HS-27A (cell line): ENCODE measurements around the gene LRMDA.
"Not testable (repeated sequence)": the region's sequence is repeated elsewhere in the genome, so short reads cannot be mapped to it uniquely, and the experiment has no call there.

Experiments used
- DNase-seq: peaks from one replicate; pipeline ENCODE4 v3.0.0-alpha.2; 2012; ENCODE audit warnings: low read depth, missing footprints

The LRMDA gene

DNA sequence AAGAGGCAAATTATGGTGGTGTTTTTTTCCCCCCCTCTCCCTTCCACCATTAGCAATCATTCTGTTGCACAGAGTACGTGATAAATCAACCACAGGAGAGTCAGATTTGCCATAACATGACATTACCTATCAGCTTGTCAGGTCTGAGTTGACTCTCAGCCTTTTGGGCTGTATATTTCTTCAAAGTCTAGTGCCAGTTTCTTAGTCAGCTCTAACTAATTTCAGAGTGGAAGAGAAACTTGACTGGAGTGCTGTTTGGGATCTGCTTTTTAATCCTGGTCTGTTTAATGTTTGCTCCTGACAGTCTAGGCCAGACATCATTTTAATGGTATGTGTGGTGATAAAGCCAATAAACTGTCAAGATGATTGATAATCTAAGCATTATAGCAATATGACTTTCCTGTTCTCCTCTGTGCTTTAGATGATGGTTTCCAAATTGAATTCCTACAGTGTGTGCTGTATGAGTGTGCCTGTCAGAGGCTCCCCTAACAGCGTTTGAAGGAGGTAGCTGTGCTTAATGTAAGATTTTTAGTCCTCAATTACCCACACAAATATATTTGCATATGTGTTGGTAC lies 76.9 kb downstream of the LRMDA start:
- peak; percentile 30 for DNase-seq

DNA sequence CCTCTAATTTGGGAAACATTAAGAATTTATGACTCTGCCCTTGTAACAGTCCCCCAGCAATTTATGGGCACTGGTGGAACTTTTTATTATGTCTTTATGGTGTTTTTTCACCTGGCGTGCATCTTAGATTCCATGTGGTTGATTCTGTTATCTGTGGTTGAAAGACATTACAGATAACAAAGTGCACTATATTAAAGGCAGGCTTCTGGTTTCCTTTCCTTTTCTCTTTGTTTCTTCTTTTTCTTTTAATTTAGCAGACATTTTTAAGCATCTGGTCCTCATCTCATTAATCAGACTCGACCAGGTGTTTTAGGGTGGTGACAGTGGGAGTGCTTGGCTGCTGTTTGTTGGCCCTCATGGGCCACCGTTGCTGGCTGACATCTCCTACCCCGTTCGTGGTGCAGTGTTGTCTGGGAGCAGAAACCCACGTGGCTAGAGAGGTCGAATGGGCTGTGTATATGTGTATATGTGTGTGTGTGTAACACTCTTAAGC lies 77.4 kb downstream of the LRMDA start:
- no peak for DNase-seq

DNA sequence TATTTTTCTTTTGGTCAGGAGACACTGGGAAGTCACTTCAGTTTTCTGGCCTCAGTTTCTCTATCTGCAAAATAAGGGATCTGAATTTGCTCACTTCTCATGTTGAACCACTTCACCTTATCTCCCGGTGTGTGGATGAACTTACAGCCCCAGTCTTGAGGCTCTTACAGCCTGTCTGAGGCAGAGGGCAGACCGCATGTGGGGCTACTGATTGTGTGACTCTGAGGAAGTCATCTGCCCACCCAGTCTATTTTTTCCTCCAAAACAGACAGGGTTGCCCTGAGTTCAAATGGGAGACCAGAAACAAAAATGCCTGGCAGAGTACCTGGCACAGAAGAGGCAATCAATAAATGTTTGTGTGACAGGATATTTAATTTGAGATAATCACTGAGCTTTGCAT lies 78.3 kb downstream of the LRMDA start:
- no peak for DNase-seq

DNA sequence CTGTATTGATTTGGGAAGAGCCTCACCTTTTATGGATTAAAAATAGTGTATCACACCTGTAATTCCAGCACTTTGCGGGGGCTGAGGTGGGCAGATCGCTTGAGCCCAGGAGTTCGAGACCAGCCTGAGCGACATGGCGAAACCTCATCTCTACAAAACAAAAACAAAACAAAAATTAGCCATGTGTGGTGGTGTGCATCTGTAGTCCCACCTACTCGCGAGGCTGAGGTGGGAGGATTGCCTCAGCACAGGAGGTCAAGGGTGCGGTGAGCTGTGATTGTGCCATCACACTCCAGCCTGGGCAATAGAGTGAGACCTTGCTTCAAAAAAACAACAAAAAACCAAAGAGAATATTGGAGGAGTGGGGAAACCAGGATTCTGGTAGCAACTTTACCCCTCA lies 79.6 kb downstream of the LRMDA start:
- DNase-seq = no peak

DNA sequence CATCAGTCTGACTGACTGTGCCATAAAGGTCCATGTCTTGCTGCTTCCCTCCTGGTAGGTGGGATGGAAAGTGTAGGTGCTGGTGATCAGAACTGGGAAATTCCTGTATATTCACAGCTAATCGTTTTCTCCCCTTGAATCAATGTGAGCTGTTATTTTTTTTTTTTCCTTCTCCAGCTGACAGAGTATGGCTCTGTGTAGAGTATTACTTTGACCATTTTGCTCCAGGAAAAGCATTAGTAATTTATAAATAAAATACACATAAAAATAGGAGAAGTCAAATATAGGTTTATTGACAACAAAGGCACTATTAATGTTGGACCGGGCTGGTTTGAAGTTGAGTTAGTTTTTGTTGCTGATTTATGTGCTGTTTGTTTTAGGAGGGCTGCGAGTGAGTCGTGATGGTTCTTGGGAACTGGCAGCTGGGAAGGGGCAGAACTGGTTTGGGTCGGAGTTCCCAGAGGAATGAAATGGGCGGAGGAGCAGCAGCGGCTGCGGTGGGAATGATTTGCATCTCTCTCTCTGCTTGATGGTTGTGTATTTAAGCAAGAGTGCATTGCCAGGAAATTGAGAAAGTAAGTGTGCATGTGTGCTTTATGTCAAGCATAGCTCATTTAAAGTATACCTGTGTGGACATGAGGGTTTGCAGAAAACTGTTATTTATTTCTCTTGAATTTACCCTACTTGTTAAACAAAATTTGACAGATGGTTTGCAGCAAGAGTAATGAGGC lies 80.9 kb downstream of the LRMDA start:
- DNase-seq = no peak

DNA sequence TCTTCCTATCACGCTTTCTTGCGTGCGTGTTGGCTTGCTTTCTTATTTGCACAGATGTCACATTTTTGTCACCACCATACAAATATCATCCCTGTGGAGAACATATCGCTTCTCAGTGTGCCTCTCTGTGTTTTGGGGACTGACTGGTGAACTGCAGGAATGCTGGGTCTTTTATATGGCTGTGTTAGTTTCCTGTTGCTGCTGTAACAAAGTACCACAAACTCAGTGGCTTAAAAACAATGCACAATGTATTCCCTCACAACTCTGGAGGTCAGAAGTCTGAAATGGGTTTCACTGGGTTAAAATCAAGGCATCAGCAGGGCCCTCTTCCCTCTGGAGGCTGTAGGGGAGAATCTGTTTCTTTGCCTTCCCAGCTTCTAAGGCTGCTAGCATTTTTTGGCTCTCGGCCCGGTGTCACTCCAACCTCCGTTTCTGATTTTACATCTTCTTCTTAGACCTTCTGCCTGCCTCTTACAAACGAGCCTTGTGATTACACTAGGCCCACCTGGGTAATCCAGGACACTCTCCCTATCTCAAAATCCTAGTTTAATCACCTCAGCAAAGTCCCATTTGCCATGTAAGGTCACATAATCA lies 82.0 kb downstream of the LRMDA start:
- no peak for DNase-seq

DNA sequence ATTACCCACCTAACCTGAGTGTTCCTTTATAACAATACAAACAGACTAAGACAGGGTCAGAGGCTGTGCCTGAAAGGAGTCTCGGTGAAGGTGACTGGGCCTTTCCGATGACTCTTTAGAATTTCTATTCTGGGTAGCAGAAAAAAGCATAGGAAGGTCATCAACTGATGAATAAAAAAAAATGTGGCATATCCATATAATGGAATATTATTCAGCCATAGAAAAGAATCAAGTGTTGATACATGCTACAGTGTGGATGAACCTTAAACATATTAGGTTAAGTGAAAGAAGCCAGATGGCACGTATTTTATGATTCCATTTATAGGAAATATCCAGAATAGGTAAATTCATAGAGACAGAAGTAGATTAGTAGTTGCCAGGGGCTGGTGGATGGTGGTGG lies 83.4 kb downstream of the LRMDA start:
- no peak for DNase-seq

DNA sequence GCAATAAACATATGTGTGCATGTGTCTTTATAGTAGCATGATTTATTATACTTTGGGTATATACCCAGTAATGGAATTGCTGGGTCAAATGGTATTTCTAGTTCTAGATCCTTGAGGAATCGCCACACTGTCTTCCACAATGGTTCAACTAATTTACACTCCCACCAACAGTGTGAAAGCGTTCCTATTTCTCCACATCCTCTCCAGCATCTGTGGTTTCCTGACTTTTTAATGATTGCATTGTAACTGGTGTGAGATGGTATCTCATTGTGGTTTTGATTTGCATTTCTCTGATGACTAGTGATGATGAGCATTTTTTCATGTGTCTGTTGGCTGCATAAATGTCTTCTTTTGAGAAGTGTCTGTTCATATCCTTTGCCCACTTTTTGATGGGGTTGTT lies 84.7 kb downstream of the LRMDA start:
- not testable (repeated sequence) for DNase-seq

DNA sequence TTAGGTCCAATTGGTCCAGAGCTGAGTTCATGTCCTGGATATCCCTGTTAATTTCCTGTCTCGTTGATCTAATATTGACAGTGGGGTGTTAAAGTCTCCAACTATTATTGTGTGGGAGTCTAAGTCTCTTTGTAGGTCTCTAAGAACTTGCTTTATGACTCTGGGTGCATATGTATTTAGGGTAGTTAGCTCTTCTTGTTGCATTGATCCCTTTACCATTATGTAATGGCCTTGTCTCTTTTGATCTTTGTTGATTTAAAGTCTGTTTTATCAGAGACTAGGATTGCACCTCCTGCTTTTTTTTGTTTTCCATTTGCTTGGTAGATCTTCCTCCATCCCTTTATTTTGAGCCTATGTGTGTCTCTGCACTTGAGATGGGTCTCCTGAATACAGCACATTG lies 87.8 kb downstream of the LRMDA start:
- not testable (repeated sequence) for DNase-seq

DNA sequence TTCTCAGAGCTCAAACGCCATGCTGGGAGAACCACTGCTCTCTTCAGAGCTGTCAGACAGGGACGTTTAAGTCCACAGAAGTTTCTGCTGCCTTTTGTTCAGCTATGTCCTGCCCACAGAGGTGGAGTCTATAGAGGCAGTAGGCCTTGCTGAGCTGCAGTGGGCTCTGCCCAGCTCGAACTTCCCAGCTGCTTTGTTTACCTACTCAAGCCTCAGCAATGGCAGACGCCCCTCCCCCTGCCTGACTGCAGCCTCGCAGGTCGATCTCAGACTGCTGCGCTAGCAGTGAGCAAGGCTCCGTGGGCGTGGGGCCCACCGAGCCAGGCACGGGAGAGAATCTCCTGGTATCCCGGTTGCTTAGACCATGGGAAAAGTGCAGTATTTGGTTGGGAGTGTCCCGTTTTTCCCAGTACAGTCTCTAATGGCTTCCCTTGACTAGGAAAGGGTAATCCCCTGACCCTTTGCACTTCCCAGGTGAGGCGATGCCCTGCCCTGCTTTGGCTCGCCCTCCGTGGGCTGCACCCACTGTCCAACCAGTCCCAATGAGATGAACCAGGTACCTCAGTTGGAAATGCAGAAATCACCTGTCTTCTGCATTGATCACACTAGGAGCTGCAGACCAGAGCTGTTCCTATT lies 89.9 kb downstream of the LRMDA start:
- DNase-seq = not testable (repeated sequence)

DNA sequence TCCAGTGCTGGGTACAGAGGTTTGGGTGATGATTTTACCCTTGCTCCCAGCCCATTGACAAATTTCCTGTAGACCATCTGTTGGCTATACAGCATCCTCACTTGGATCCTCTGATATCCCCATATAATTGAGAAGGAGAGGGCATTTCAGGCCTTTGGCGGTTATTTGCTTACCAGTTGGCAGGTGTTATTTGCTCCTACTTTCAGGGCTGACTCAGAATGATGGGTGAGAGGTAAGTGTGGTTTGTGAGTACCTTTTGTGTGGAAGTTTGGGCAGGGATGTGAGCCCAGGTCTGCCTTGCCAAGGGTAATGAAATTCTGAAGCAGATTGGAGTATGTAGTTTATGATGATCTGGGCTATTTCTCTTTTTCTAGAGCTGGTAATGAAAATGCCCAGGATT lies 93.6 kb downstream of the LRMDA start:
- no peak for DNase-seq

DNA sequence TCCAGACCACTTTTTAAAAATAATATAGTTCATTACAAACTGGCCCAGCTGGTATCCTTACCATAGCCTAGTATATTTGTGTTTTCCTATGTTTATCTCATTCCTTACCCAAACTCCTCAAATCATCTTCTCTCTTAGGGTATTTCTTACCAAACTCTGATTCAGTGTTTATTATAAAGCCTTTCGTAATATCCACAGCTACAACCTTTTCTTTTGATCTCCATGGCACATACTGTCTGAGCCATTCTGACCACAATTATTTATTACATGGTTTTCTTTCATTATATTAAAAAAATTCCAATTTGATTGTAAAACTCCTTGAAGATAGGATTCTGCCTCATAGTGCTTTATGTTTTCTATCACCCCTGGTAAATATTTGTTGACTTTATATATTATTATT lies 94.2 kb downstream of the LRMDA start:
- DNase-seq = no peak

DNA sequence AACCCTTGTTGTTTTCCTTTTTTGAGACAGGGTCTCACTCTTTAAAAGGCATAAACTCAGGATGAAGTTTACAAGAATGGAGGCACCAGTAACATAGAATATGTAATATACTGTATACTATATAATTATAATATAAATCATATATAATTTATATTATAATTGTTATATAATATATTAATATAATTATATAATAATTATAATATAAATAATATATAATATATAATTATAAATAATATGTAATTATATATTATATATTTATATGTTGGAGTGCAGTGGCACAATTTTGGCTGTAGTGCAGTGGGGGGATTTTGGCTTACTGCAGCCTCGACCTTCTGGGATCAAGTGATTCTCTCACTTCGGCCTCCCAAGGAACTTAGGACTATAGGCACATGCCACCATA lies 96.1 kb downstream of the LRMDA start:
- DNase-seq = no peak

DNA sequence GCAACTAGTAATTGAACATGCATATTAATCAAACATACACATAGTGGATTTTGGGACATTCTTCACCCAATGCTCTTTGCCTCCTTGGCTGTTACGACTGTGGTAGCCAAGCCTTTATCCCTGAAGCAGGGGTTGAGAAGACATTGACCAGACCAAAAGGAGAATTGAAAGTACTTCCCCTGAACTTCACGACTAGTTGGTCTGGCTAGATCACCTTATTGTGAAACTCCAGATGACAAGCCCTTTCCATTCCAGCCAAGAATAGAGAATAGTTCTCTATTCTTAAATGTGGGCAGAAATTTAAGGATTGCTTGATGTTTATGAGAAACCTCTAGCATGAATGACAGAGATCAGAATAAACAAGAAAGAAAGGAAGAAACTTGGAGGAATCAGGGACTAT lies 97.0 kb downstream of the LRMDA start:
- DNase-seq = no peak

DNA sequence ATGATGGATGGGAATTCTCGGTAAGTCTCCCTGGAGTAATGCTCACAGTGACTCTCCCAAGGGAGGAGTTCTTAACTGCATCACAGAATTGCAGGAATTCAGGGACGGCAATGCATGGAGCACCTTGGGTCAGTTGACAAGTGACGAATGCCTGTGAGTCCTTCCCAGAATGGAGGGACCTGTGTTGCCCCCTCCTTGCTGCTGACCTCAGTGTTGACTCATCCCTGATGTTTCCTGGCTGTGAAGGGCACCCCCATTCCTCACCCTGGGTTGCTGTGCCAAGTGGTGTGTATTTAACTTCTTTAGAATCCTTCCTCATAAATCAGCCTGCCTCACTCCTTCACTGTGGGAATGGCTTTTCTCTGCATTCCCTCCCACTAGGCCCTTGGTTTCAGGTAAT lies 98.9 kb downstream of the LRMDA start:
- peak; percentile 52 for DNase-seq

DNA sequence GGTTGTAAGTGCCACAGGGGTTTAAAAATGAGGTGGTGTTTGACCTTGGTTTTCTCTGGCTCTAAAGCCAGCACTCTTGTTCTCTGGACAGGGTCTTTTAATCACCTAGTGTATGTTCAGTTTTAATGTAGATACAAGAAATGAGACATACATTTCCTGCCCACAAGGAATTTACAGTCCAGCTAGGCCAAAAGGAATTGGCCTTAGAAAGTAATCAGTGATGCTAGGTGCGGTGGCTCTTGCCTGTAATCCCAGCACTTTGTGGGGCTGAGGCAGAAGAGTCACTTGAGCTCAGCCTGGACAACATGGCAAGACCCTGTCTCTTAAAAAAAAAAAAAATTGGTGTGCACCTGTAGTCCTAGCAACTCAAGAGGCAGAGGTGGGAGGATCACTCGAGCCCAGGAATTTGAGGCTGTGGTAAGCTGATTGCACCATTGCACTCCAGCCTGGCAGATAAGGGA lies 100.2 kb downstream of the LRMDA start:
- no peak for DNase-seq

DNA sequence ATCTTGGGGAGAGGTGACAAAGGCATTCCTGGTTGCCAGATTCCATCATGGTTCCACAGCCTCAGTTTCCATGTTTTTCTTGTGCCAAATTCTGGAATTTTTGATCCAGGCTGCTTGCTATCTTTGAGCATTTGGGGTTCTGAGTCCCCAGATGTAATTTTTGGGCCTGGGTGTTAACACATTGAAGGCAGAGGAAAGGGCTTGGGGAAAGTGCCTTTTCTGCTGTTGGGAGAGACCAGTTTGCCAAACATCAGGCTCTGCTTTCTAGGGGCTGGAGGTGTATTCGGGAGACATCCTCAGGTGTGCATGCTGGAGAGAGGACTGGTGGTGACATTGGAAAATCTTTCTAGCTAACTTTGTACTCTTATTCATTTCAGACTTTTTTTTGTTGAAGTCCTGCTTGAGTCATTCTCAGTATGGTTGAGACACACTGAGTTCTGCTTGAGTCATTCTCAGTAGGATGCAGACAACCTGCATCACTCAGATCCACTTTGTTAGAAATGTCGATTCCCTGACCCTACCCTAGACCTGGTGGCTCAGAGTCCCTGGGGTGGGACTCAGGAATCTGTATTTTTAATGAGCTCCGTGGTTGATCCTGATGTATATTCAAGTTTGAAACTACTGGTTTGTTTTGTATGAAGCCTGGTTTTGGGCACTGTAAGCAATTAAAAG lies 101.0 kb downstream of the LRMDA start:
- DNase-seq = no peak

DNA sequence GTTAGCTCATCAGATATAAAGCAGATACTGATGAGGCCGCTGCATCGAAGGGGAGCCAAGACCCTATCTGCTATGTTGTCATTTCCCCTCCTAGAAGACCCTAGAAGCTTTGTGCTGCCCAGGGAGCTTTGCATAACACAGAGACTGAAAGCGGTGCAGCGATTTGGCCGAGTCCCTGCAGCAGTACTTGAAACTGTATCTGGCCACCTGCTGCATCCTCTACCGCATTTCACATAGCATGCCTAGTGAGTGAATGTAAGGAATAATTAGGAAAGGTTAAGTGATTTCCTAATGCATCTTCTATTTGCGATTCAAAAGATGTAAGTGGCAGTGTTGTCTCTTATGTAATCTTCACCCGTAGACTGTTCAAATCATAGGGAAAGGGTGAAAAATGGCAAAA lies 106.7 kb downstream of the LRMDA start:
- DNase-seq = no peak

DNA sequence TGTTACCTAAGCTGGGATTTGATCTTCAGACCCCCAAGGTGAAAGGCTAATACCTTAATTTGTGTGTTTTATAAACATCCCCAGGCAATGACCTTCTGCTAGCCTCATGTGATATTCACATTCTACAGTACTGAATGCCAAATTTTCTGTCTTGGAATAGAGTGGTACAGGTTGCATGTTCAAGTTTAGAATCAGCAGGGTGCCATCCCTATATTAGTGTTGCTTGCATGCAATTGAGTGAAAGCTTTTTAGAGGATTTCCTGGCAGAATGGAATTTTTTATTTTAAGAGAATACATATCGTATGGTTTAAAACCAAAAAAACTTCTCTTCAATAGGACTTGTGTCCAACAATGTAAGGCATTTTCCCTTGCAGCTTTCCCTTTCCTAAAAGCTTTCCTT lies 107.3 kb downstream of the LRMDA start:
- no peak for DNase-seq

DNA sequence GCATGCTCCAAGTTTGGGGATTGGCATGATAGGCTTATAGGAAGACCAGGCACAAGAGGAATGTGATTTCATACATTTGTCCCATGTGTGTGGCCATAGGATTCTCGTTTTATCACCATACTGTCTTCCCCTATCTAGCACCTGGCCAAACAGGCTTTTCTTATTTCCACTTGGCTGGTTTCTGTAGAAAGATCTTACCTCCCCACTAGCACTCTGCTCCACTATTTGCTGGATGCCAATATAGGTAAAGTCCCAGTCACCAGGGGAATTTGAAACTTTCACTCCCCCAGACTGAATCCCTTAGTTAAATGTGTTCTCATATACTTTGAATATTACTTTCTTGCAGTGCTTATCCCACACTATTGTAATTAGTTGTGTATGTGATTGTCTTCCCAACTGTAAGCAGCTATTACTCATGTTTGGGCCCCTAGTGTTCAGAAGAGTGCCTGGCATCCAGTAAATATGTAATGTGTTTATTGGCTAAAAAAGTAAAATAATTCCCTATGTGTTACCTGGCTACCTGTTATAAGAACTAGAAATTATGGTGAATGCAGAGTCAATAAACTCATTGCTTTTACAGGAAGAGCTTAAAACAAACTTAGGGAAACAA lies 109.0 kb downstream of the LRMDA start:
- DNase-seq = no peak

DNA sequence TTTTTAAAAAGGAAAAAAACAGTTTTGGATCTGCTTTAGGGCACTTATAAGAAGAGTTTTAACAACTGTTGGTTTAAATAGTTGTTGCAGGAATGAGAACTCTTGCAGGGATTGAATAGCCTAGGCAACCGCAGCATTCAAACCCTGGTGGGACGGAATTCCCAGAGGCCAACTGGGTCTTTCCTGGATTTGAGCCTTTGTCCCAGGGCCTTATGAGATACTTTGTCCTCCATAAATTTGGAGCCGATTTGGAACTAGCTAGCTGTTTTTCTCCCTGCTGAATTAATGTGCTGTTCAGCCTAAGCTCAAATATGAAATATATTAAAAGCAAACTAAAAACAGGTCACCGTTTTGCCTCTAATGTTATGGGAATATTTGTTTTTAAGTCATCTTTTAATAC lies 109.6 kb downstream of the LRMDA start:
- DNase-seq = no peak

DNA sequence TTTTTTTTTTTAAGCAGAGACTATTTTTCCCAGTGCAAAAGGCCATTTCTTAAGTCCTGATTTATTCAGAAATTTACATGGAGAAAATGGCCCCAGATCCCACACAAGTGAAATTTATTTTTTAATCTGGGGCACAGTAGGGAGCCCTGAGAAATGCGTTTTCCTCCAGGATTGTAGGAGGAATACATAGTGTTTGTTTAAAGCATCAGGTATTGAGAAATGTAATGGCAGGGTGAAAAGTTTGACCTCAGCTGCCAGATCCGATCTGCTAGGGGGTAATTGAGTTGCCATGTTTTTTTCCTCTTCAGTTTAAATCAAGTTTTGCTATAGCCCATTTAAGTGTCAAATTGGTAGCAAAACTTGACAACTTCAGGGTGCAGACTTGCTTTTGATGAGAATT lies 110.0 kb downstream of the LRMDA start:
- no peak for DNase-seq
